GM18907 (cell line): ENCODE data around the gene LGI4.

ENCODE experiments used
- ATAC-seq: cut with Tn5 transposase; IDR thresholded peaks from one replicate; pipeline ENCODE4 v1.9.1; 2021; ENCODE audit warnings: mild to moderate bottlenecking, moderate library complexity; ENCODE audit not compliant: unreplicated experiment

Gene LGI4

DNA sequence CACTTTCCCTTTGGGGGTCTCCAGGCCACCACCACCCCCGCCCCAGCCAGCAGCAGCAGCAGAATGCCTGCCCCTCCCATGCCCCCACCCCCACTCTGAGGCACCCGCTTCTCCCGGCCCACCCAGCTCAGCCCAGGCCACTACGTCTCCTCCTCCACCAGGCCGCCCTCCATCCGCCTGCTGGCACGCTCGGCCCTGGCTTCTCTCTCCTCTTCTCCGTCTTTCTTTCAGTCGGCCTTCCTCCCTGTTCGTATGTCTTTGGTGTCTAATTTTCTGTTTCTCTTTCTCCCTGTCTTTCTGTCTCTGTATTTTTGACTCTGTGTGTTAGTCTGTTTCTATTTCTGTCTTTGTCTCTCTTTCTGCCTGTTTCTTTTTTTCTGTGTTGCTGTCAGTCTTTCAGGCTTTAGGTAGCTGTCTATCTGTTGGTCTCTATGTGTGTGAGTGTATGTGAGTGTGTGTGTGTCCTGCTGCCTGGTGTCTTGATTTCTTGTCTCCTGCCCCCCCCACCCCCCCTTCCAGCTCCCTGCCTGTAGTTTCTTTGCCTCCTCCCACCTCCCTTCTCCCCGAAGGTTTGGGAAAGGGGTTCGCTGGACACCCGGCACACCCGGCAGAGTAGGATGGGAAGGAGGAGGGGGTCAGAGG is at the start of gene LGI4:
LGI4 (minus strand) TSS at position 459 of the 642 bp plus-strand sequence; CDS start at position 80, 379 bp downstream.
- ATAC-seq: no peak

DNA sequence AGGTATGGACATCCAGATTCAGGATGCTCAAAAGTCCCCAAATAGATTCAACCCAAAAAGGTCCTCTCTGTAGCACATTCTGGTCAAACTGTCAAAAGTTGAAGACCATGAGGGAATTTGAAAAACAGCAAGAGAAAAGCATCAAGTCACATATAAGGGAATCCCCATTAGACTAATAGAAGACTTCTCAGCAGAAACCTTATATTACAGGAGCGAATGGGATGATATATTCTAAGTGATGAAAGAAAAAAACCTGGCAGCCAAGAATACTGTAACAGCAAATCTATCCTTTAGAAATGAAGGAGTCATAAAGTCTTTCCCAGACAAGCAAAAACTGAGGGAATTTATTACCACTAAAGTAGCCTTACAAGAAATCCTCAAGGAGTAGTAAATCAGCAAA is 49.4 kb upstream of the LGI4 start:
- ATAC-seq: no peak

GRCh38 chr19:35181387-35181786 is 46.5 kb upstream of the LGI4 start:
- ATAC-seq: no peak

DNA sequence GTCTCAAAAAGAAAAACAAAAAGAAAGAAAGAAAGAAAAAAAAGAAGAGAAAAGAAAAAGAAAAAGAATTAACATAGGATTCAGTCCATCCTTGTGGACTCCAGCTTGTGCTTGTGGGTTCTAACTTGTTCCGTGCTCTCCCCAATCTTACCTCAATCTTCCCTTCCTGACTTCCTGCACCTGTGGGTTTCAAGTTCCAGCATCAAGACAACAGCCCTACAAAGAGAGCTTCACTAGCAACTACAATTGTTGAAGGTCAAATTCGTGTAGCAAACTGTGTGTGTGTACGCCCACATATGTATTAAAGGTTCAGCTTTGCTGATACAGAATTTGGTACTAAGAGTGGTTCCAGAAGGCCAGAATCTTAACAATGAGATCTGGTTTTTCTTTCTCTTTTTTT is 45.0 kb upstream of the LGI4 start:
- ATAC-seq: no peak

DNA sequence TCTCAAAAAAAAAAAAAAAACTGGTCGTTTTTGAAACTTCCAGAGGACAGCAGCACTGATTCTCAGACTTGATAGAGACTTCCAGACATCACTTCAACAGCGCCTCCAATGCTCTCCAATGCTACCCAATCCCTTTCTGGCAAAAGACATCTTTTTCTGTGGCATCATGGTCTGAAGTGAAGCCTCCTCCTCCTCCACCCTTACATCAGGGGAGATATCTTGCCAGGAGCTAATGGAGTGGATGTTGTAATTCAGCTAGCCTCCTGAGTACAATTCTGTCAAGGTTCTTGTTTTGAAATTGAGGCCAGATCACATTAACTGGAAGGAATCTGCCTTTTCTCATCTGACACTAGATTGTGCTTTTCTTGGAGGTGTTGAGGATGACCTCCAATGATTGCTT is 43.8 kb upstream of the LGI4 start:
- ATAC-seq: no peak

GRCh38 chr19:35177377-35178274 is 42.8 kb upstream of the LGI4 start:
- no peak for ATAC-seq

- no peak for ATAC-seq
These were observed 41.3 kb upstream of the LGI4 start for GRCh38 chr19:35176181-35176570.

- no peak for ATAC-seq
These were observed 39.4 kb upstream of the LGI4 start for GRCh38 chr19:35174226-35174625.

GRCh38 chr19:35171730-35172129 is 36.9 kb upstream of the LGI4 start:
- no peak for ATAC-seq

- no peak for ATAC-seq
These were observed 35.7 kb upstream of the LGI4 start for GRCh38 chr19:35170359-35171061.

- ATAC-seq: no peak
These were observed 34.5 kb upstream of the LGI4 start for GRCh38 chr19:35169221-35169995.

DNA sequence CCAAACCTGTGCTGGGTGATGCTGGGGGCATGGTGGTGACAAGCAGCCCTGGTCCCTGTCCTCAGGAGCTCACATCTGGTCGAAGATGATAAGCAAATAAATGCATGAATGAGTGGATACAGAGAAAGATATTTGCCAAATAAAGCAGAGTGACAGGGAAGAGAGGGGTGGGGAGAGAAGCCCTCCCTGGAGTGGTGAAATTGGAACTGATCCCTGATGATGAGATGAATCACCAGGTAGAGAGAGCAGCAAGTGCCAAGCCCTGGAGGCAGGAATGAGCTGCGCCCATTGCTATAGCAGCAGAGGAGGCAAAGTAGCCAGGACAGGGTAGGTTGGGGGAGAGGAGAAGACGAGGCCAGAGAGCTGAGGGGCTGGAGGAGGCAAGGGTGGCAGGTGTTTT is 33.3 kb upstream of the LGI4 start:
- no peak for ATAC-seq

DNA sequence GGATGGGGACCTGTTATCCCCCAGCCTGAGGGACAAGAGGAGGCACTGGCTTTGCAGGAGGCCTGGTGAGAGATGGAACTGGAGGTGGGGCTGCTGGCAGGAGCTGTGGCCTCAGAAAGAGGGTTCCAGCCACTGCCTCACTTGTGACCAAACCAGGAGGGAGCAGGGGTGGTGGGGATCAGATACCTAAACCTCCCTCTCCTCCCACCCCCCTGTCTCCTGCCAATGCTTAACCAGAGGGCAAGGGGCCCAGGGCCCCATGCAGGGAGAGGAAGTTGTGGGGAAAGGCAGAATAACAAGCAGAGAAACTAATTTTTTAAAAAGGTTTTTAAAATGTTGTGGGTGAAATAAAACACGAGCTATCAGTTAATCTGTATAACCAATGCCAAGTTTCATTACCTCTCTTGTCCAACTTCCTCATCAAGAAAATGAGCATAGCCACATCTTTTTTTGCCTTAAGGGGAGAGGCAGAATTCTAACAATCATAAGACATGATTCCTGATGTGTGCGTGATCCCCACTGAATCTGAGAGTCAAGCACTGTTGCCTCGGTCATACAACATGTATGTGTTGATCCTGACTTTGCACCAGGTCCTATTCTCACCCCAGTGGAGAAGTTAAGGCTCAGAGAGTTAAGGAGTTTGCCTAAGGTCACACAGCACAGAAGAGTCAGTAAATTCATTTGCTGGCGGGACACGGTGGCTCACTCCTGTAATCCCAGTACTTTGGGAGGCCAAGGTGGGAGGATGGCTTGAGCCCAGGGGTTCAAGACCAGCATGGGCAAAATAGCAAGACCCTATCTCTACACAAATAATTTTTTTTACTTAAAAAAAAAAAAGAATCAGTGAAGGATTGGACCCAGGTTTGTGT is 32.6 kb upstream of the LGI4 start:
- no peak for ATAC-seq

DNA sequence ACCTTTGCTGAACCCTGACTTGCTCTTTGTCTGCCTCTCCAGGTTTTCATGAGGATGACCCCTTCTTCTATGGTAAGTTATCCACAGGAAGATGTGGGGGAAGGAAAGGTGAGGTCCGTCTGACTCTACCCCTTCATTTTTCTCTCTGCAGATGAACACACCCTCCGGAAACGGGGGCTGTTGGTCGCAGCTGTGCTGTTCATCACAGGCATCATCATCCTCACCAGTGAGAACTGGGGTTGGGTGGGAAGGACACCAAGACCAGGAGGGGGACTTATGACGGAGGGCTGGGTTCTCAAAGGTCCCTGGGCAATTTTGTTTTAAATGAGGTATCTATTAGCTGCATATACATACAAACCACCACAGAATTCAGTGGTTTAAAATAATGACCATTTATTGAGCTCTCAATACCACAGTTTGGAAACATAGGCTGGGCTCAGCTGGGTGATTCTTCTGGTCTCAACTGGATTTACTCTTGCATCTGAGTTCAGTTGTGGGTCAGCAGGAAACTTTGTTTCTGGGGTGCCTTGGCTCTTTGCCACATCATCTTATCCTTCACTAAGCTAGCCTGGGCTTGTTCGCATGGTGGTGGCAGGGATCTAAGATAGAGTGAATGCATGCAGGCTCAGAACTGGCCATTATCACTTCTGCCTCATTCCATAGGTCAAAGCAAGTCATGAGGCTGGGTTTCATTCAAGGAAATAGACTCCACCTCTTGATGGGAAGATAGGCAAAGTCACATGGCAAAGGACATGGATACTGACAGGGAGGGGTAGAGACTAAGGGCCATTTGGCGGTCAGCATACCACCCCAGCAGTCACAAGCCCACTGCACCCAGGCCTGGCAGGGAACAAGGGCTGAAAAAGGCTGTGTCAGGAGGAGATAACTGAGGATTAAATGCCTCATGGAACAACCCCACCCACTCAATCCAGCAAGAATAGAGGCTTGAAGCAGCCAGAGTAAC is 31.5 kb upstream of the LGI4 start:
- ATAC-seq: no peak

- ATAC-seq: no peak
These were observed 30.6 kb upstream of the LGI4 start for GRCh38 chr19:35165200-35166058.

DNA sequence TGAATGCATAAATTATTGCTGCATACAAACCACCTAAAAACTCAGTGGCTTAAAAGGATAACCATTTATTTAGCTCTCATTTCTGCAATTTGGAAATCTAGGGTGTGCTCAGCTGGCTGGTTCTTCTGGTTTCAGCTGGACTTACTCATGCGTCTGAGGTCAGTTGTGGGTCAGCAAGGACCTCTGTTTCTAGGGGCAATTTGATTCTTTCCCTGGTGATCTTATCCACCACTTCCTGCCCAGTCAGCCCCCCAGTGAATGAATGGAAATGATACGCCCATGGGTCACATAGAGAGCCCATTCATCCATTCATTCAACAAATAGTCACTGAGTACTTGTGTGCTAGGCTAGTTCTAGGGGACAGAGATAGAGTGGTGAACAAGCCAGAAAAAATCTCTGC is 29.6 kb upstream of the LGI4 start:
- no peak for ATAC-seq

DNA sequence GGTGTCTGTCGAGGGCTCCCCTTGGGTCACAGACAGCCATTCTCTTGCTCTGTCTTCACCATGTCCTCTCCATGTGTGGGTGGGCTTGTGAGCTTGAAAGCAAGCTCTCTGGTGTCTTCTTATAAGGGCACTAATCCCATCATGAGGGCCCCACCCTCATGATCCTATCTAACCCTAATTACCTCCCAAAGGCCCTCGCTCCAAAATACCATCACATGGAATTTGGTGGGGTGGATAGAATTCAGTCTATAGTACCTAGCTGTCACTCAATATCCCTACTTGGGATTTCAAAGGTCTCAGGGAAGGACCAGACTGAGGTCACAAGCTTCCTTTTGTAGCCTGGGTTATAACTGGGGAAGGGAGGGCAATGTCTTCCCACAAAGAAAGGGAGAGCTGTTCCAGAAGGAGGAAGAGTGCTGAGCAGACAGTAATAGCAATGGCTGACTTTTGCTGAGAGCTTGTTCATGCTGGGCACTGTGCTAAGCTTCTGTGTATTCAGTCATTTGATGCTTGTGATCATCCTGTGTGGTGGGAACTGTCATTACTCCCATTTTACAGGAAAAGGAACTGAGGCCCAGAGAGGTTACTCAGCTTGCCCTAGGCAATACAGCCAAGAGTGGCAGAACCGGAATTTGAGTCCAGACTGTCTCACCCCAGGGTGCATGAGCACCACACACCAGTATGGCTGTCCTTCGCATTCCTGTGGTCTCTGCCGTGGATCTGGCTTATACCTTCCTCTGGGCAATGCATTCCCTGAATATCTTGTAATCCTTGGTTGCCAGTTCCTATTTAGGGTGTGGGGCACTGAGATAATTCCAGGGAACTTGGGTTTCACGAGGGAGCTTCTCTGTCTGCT is 27.8 kb upstream of the LGI4 start:
- no peak for ATAC-seq
